NOMO-1 treated with DMSO at 0.1 percent for 48 hours (cell line): Measurements from ENCODE around the gene CEP78.
"Not testable (repeated sequence)": the region's sequence is repeated elsewhere in the genome, so short reads cannot be mapped to it uniquely, and the experiment has no call there.

Experiments
- DNase-seq: peaks from one replicate; lab custom pipeline; 2025; ENCODE audit not compliant: unreplicated experiment; lab: John Stamatoyannopoulos, UW

The CEP78 gene

GRCh38 chr9:78235256-78235761, 566 bp upstream of the CEP78 start:
- no peak for DNase-seq

DNA sequence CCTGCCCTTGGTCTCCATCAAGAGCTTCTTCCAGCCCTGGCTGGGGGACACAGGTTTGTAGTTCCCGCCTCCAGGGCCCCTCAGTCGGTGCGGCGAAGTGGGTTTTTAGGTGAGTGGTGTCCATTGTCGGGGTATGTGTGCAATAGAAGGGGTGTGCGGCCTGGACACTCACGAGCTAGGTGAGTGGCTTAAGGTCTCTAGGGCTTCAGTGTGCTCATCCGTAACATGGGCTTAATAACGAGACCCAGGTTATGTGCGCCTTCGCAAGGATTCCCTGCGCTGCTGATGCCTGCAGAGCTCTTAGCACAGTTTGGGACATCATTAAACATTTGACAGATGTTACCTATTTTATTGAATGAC, 656 bp downstream of the CEP78 start:
- no peak for DNase-seq

GRCh38 chr9:78238046-78239038, 2.5 kb downstream of the CEP78 start:
- no peak for DNase-seq

- DNase-seq: no peak
Observed at GRCh38 chr9:78239506-78239905, 3.6 kb downstream of the CEP78 start.

GRCh38 chr9:78242041-78242440, 6.2 kb downstream of the CEP78 start:
- DNase-seq: no peak

GRCh38 chr9:78243130-78243529, 7.3 kb downstream of the CEP78 start:
- no peak for DNase-seq

DNA sequence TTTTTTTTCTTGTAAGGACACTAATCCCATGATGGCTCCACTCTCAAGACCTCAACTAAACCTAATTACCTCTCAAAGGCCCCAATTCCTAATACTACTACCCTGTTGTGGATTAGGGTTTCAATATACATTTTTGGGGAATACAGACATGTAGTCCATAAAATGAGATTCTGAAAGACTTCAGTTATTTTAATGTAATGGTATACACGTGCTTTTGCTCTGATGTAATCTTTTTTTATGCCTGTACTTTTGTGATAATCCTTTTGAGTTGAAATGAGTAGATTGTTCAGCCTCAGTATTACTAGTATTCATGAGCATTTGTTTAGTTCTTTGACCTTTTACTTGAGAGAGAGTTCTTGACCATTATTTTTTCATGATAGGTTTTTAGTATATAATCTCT, 9.5 kb downstream of the CEP78 start:
- no peak for DNase-seq

DNA sequence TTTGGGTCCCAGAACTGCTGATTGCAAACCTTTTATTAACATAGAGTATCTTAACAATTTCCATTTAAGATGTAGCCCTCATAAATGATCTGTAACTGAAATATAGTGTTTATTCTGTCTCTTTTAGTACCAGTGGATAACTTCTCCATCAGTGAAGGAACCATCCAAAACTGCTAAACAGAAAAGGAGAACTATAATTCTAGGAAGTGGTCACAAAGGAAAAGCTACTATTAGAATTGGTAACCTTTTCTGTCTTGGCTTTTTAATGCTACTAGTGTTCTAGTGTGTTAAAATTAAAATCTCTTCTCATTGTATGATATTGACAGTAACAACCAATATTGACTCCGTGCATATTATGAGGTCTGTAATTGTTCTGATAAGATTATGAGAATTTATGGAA, 12.8 kb downstream of the CEP78 start:
- peak; percentile 22 for DNase-seq

DNA sequence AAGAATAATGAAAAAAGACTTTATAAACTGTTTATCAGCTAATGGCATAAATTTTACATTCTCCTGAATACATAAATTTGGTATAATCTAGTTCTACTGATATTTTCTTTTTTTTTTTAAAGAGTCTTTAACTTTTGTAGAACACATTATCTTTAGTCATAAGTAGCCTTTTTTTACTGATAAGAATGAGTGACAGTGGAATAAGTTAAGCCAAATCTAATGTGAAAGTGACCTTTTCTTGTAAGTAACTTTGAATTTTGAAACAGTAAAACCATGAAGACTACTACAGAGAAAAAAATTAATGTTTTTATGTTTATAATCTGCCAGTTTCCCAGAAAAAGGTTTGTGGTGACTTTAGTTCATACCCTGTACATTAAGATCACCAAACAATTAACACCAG, 13.7 kb downstream of the CEP78 start:
- no peak for DNase-seq

DNA sequence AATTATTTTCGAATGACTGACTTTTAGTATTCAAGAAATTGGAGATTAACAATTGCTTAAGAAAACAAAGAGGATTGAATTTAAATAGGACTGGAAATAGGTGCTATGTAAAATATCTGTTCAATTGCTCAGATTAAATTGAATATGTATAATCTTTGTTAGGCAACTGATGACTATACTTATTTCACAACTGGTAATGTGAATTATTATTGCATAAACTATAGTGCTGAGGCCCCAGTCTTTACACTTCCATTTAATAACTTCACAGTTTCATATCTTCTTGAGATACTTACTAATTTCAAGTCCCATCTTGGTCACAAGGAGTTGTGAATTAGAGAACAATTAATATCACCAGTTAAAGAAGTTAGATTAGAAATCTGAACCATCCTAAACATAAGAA, 16.7 kb downstream of the CEP78 start:
- no peak for DNase-seq

- no peak for DNase-seq
Observed at GRCh38 chr9:78253285-78253684, 17.4 kb downstream of the CEP78 start.

GRCh38 chr9:78261403-78262001, 25.6 kb downstream of the CEP78 start:
- DNase-seq: peak; percentile 0

- DNase-seq: no peak
Observed at GRCh38 chr9:78262655-78263054, 26.8 kb downstream of the CEP78 start.

DNA sequence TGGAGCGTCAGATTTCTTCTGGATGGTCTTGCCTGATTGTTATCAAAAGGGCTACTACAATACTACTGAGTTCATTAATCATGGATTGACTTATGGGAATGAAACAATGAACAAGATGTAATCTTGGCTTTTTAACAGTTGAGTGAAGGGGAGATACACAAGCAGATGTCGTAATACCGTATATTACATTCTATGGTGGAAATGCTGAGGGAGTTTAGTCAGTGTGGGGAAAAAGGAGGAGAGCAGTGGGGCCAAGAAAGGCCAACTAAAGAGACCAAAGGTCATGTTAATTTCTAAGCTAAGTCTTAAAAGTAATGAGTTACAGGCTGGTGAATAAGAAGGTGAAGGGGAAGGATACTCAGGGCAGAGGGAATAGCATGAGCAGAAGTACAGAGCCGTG, 32.0 kb downstream of the CEP78 start:
- no peak for DNase-seq

GRCh38 chr9:78269784-78270183, 33.9 kb downstream of the CEP78 start:
- no peak for DNase-seq

GRCh38 chr9:78272307-78272706, 36.4 kb downstream of the CEP78 start:
- no peak for DNase-seq

- no peak for DNase-seq
Observed at GRCh38 chr9:78273761-78274160, 37.9 kb downstream of the CEP78 start.

- peak; percentile 66 for DNase-seq
Observed at GRCh38 chr9:78278177-78278777, 42.4 kb downstream of the CEP78 start.

DNA sequence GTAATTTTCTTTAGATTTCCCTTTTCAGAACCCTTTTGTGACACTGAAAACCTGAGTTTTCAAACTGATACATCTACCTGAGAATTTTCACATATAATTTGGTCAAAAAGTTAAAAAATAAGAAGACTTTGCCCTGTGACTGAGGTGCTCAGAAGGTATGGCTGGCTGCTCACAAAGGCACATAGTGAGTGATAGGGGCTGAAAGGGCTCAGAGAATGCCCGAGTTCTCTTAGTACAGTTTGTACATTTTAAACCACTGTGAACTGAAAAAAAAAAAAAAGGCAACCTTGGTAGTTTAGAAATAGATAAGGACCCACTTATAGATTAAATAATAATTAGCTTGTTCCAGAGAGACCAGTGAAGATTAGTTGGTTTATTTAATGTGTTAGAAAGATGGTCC, 42.9 kb downstream of the CEP78 start:
- no peak for DNase-seq

DNA sequence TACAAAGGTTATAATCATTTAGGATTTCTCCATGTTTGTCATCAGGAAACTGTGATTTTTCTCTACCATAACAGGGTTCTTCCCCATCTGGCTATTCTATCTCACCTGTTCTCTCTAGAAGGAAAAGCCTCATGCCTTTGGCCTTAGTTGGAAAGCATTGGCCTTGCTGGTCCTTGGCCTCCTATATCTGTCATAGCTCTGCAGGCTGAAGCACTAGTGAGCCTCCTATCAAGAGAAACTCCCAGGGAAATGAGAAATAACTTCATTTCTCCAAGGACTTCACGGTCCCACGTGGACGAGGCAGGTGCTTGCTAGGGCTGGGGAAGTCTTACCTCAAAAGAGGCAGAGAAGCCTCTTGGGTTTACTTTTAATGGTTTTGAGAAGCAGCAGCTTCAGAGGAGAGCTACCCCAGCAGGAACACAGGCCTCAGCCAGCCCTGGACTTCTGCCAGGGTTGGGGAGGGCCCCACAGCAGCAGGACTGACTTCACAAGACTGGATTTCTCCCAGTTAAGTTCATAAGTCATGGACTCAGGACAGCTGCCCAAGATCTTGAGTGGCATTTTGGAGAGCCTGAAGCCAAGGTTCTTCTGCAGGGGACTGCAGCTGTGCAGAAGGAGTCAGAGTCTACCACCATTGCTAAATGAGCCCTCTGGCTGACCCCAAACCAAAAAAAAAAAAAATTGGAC, 45.2 kb downstream of the CEP78 start:
- DNase-seq: no peak

GRCh38 chr9:78284181-78284580, 48.3 kb downstream of the CEP78 start:
- not testable (repeated sequence) for DNase-seq
